A204.1 (cell line): Measurements from ENCODE around the gene HID1.

Source experiments
- FAIRE-seq: peaks from 2 replicates; lab custom pipeline; 2012; peaks lifted over from hg19 to GRCh38; lab: Jason Lieb, UNC

HID1 gene

GRCh38 chr17:74950207-74950606 lies 22.4 kb downstream of the HID1 start:
- no peak for FAIRE-seq

DNA sequence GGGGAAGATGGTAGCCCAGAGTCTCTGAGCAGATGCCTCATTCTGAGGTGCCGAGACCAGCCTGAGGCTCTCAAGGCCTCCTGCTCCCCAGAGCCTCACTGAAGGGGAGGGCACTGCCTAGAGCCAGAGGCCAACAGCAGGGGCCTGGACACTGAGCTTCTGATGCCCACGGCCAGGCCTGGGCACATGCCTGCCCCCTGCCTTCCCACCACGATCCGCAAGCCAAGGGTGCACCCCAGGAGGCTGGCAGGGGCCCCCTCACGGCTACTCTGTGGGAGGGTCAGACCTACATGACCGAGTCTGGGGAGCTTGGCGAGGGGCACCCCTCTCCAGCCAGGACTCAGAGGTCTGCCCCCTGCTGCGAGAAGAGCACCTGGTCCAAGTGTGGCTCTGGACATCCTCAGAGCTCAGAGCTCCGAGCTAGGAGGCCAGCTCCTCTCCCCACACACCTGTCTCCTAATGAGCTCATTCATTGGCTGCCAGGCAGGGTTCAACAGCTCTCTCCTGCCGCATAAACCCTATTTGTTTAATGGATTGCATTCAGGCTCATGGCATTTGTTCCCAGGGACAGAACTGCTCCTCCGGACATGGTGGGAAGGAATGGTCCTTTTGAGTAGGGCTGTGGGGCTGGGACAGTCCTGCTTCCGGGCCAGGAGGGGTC lies 23.0 kb downstream of the HID1 start:
- no peak for FAIRE-seq

DNA sequence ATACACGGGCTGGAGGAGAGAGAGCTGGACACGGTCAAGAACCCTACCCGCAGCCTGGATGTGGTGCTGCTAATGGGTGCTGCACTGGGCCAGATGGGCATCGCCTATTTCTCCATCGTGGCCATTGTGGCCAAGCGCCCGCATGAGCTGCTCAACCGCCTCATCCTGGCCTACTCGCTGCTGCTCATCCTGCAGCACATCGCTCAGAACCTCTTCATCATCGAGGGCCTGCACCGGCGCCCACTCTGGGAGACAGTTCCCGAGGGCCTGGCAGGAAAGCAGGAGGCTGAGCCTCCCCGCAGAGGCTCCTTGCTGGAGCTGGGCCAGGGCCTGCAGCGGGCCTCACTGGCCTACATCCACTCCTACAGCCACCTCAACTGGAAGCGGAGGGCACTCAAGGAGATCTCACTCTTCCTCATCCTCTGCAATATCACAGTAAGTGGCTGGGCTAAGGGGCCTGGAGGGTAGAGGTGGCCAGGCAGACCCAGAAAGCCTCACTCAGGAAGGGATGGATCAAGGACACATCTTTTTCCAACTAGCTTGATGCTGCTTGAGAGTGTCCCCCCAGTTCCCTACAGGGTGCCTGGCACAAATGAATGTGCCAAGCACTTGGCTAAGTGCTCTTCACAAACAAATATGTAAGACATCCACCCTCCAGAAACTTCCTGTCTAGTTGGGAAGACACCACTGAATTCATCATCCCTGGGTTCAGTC lies 25.4 kb downstream of the HID1 start:
- no peak for FAIRE-seq

DNA sequence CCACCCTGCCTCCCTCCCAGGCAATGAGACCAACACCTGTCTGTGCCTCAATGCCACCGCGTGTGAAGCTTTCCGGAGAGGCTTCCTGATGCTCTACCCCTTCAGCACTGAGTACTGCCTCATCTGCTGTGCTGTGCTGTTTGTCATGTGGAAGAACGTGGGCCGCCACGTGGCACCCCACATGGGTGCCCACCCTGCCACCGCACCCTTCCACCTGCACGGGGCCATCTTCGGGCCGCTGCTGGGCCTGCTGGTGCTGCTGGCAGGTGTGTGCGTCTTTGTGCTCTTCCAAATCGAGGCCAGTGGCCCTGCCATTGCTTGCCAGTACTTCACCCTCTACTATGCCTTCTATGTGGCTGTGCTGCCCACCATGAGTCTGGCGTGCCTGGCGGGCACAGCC lies 25.9 kb downstream of the HID1 start:
- FAIRE-seq: no peak

DNA sequence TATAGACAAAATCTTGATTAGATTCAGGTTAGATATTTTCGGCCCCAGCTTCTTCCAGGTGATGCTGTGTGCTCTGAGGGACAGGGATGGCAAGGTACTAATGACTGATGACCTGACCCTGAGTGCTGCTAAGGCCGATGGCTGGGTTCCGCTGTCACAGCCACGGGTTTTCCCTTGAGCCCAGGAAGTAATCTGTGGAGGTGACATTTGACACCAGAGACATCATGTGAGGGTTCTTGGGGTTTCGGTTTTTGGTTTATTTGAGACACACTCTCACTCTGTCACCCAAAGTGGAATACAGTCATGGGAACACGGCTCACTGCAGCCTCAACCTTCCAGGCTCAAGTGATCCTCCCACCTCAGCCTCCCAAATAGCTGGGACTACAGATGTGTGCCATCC lies 27.0 kb downstream of the HID1 start:
- FAIRE-seq: no peak

GRCh38 chr17:74943808-74944522 lies 28.6 kb downstream of the HID1 start:
- FAIRE-seq: no peak

GRCh38 chr17:74941128-74941725 lies 31.3 kb downstream of the HID1 start:
- no peak for FAIRE-seq

- FAIRE-seq: no peak
These were observed 33.0 kb downstream of the HID1 start for GRCh38 chr17:74939534-74939933.

DNA sequence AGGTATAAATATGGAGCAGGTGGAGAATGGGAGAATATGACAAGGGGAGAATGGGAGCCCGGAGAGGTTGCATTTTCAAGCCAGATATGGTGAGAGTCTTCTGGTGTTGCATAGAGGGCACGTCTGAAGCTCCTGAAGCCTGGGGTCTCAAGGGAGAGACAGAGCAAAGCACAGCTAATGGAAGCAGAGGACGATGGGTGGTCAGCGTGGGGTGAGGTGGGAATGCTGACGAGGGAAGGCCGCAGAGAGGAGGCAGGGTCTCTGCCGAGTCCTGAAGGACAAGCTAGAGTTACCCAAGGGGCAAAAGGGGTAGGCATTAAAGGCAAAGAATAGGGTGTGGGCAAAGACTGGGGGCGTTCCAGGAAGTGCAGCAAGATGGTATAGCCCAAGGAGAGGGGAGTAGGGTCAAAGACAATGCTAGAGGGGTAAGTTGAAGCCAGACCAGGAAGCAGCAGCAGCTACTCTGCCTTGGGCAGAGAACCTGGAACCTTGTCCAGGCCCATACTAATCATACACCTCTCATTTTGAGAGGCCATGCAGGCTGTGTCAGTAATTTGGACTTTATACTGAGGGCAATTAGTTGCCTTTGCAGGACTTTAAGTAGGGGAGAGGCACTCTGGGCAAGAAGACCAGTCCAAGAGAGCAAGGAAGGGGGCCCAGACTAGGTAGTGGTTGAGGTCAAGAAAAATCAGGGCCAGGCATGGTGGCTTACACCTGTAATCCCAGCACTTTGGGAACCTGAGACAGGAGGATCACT lies 34.2 kb downstream of the HID1 start:
- no peak for FAIRE-seq

- no peak for FAIRE-seq
These were observed 35.2 kb downstream of the HID1 start for GRCh38 chr17:74937064-74938051.

DNA sequence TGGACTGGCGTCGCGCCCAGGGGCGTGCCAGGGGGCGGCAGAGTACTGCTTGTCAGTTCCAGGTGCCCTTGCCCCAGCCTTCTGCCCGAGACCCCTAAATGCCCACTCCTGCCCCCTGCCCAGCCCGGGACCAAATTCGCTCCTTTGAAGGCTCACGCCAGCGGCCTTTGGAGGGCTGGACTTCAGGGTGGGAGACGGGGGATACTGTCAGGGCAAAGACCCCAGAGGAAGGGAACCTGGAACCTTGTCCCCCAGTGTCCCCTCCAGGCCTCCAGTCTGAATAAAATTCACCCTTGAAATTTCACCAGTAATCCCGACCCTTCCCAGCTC lies 36.1 kb downstream of the HID1 start:
- FAIRE-seq: no peak

DNA sequence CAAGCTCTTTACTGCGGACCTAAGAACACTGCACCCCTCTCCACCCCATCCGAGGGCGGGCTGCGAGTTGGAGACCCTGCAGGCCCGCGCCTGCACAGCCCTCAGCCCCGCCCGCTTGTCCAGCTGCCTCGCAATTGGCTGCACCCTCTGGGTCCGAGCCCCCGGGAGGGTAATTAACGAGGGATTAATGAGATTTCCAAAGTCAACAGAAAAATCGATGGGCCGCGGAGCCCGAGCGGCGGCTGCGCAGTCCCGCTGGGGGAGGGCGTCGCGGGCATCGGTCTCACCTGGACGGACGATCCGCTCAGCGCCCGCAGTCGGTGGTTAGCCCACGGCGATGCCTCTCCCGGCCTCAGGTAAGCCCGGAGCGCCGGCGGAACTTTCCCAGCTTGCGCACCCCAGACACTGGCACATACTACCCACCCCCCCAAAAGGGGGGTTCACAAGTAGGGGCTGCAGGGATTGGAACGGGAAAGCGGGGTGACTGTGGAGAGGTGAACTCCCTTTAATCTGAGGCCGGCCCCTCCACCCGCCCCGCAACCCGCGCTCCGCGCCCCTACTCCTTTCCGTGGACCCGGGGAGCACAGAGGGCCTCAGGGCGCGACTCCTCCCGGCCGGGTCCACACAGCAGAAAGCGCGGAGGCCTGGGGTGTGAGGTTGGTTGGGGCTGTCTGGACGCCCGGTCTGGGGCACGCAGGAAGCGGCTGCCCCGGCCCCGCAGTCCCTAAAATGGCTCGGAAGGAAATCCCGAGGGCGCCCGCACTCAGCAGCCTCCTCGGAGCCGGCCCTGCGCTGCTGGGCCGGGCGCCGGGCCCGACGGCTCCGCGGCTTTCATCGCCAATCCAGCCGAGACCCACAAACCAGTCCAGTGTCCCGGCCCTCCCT lies 36.7 kb downstream of the HID1 start, which contains the start of gene OTOP3:
TSS of gene OTOP3 (plus strand) at position 314 of the 885 bp plus-strand sequence. CDS start at position 338, 24 bp downstream.
- no peak for FAIRE-seq

DNA sequence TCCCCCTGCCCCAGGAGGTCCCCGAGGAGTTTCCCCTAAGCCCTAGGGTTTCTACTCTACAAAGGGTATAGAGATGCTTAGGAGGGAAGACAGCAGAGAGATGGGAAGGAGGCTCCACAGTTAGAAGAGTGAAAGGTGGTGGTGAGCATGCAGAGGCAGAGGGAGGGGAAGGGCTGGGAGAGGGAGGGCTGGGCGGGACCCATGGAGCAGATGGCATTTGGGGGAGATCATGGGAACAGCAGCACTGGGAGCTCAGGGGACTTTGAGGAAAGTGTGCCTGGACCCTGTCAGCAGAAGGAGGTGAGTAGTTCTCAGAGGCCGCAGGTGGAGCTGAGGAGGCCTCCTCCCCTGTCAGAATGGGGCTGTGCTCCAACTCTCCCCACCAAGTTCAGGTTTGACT lies 37.5 kb downstream of the HID1 start:
- FAIRE-seq: no peak

GRCh38 chr17:74930535-74931036 lies 42.0 kb downstream of the HID1 start:
- FAIRE-seq: no peak

- no peak for FAIRE-seq
These were observed 43.8 kb downstream of the HID1 start for GRCh38 chr17:74928786-74929185.

- no peak for FAIRE-seq
These were observed 47.3 kb downstream of the HID1 start for GRCh38 chr17:74925242-74925641.

DNA sequence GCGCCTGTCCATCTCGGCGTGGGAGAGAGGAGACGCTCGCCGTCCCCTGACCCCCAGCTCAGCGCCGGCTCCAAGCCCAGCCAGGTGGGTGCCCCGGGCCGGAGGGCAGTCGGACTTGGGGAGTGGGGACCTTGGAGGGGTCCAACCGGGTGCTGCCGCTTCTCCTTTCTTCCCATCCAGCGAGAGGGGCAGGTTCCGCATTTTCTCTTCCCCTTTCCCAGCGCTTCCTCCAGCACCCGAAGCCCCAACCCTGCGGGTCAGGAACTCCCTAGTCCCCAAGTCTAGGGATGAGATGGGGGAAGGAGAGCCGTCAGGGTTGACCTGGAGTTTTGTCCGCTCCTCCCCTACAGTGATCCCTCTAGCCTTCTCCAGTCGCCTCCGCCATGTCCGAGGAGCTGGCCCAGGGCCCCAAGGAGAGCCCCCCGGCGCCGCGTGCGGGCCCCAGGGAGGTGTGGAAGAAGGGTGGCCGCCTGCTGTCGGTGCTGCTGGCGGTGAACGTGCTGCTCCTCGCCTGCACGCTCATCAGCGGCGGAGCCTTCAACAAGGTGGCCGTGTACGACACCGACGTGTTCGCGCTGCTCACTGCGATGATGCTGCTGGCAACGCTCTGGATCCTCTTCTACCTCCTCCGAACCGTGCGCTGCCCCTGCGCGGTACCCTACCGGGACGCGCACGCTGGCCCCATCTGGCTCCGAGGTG lies 48.2 kb downstream of the HID1 start, which contains the start of gene OTOP2:
TSS of gene OTOP2 (plus strand) at position 24 of the 699 bp plus-strand sequence. CDS start at position 384, 360 bp downstream.
- FAIRE-seq: no peak

DNA sequence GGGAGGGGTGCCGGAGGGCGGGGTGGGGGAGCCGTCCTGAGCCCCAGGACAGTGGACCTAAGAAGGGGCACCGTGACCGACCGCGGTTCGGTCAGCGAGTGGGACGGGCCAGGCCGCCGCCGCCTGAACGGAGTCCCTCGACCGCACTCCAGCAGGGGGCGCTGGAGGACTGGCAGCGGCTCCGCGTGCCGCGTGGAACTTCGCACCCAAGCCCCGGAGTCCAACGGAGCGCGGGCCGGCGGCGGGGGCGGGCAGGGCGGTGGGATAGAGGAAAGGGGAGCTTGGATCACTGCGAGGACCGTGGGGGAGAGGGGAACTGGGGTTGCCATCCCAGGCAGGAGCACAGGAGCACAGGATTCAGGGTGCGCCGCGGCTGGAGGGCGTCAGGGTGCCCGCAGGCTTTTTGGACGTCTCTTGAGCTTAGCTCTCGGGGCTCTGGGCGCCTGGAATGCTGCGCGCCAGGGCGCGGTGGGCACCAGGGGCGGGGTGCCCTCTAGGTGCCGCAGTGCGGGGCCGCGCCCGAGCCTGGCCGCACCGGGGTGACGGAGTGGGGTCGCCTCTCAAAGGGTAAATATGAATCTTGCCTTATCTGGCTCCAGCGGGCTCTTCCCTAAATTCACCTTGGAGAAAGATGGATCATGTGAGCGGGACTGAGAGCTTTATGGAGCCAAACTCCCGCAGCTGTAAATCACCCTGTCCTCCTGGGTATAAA lies 48.9 kb downstream of the HID1 start:
- no peak for FAIRE-seq
